ENCODE results near the gene STAC3.

The STAC3 gene

GRCh38 chr12:57222286-57223190 is 28.4 kb downstream of the STAC3 start:
- DNase-seq = no peak

GRCh38 chr12:57221169-57221917 is 29.6 kb downstream of the STAC3 start:
- no peak for DNase-seq

- DNase-seq = no peak
These were observed 30.2 kb downstream of the STAC3 start for GRCh38 chr12:57220770-57221168.

DNA sequence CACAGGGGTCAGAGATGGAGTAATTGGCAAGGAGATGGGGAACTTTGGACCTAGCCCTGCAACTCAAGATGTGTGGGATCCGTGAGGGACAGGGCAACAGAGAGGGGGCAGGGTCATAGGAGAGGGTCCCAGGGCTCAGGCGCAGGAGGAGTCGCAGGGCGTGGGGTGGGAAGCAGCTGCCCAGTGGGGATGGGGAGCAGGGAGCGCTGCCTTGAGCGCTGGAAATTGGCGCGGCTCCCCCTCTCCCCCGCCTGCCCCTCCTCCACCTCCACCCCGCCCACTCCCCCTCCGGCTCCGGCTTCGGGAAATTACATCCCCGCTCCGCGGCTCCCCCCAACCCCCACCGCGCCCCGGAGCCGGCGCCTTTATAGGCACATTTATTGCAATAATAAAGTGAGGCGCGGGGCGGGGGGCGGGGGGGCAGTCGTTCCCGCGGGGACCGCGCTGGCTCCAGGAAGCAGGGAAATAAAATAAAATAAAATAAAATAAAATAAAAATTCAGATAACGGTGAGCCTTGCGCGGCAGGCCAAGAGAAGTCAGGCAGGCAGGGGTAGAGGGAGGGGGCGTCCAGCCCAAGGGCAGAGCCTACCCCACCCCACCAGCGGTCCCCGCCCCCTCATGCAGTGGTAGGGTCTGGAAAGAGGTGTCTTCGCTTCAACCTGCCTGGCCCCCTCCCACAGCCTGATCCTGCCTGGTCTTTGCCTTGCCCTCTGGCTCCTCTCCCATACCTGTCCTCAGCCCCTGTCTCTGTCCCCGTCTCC is 30.8 kb downstream of the STAC3 start:
- DNase-seq = no peak

- DNase-seq = no peak
These were observed 31.6 kb downstream of the STAC3 start for GRCh38 chr12:57219205-57219992.

GRCh38 chr12:57218030-57218853 is 32.7 kb downstream of the STAC3 start:
- no peak for DNase-seq

GRCh38 chr12:57216921-57217879 is 33.8 kb downstream of the STAC3 start:
- peak; percentile 26 for DNase-seq

GRCh38 chr12:57216014-57216911 is 34.7 kb downstream of the STAC3 start, which contains the start of gene NXPH4:
Gene NXPH4, plus strand, starts transcription at chr12:57216794. Its CDS starts 176 bp downstream, at chr12:57216970.
- DNase-seq = peak; percentile 68

DNA sequence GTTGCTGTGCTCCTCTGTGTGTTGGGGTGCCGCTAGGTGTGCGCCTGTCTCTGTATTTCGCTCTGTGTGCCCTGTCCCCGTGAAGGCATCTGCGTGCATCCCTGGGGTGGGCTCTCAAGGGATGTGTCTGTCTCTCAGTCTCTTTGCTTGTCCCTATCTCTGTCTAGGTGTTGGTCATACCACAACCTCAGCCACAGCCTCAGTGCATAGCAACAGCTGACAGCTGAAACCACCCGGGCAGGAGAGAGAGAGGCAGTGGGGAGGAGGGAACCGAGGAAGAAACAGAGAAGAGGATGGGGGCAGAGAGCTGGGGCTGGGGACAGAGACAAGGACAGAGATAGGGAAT is 35.3 kb downstream of the STAC3 start:
- DNase-seq = peak; percentile 12

DNA sequence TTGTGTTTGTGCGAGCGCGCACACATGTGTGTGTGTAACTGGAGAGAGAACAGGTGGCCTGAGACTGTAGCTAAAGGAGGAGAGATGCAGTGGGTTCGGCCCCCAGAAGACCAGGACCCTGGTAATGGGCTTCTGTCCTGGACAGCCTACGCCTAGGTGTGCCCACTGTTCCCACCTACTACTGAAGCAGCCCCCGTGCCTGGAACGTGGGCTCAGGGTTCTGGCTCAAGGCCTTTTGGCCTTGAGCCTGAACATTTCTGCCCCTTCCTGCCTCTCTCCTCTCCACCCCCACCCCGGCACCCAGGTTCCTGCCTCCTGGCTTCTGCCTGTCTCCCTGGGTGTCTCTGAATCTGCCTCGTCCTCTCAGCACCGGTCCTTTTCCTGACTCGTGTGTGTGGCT is 35.9 kb downstream of the STAC3 start:
- no peak for DNase-seq

- peak; percentile 80 for DNase-seq
These were observed 36.6 kb downstream of the STAC3 start for GRCh38 chr12:57214398-57214781.

GRCh38 chr12:57213763-57214397 is 37.1 kb downstream of the STAC3 start:
- DNase-seq = no peak

DNA sequence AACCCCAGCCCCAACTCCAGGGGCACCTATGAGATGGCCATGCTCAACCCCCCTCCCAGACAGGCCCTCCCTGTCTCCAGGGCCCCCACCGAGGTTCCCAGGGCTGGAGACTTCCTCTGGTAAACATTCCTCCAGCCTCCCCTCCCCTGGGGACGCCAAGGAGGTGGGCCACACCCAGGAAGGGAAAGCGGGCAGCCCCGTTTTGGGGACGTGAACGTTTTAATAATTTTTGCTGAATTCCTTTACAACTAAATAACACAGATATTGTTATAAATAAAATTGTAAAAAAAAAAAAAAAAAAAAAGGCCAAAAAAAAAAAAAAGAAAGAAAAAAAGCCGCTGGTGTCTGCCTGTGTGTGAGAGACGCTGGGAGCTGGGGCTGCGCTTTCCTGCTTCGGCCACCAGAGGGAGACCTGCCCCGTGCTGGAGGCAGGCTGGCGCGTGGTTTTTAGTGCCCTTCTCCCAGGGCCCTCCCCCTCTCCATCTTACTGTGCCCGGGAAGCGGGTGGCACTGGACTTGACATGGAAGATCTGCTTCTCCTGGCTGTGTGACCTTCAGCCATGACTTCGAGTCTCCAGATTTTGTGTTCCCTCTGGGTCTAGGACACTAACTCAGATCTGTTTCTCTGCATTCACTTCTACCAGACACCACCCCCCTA is 37.8 kb downstream of the STAC3 start:
- peak; percentile 85 for DNase-seq

DNA sequence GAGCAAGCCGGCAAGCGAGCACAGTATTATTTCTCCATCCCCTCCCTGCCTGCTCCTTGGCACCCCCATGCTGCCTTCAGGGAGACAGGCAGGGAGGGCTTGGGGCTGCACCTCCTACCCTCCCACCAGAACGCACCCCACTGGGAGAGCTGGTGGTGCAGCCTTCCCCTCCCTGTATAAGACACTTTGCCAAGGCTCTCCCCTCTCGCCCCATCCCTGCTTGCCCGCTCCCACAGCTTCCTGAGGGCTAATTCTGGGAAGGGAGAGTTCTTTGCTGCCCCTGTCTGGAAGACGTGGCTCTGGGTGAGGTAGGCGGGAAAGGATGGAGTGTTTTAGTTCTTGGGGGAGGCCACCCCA is 38.3 kb downstream of the STAC3 start:
- no peak for DNase-seq

- DNase-seq = no peak
These were observed 38.9 kb downstream of the STAC3 start for GRCh38 chr12:57211791-57212700.

GRCh38 chr12:57210926-57211692 is 39.9 kb downstream of the STAC3 start:
- DNase-seq = no peak

Measured in NCI-H345 (cell line).